SH-SY5Y (cell line): ENCODE measurements around the gene ISM1.

ENCODE experiments used
- GATA2 ChIP-seq: IDR thresholded peaks from 2 replicates; pipeline ENCODE4 v1.6.1; 2011; ENCODE audit warnings: mild to moderate bottlenecking, low read depth, low read length
- GATA3 ChIP-seq: IDR thresholded peaks from 2 replicates; pipeline ENCODE4 v1.6.1; 2011; ENCODE audit warnings: low read depth, mild to moderate bottlenecking, low read length, moderate library complexity

- TF ChIP-seq GATA3 (no peak), GATA2 (no peak)
Observed at GRCh38 chr20:13294522-13294921, 73.4 kb downstream of the ISM1 start.
